HG03196 (cell line): ENCODE results near the gene MBD1.
"Not testable (repeated sequence)": the region's sequence is repeated elsewhere in the genome, so short reads cannot be mapped to it uniquely, and the experiment has no call there.

Experiments
- ATAC-seq: cut with Tn5 transposase; IDR thresholded peaks from one replicate; pipeline ENCODE4 v1.9.1; 2021; ENCODE audit not compliant: unreplicated experiment

MBD1 gene

GRCh38 chr18:50281295-50281971 lies at the start of gene MBD1:
TSS of gene MBD1 (minus strand) at chr18:50281523. CDS start at chr18:50279992, 1,531 bp downstream.
- peak; percentile 82 for ATAC-seq

GRCh38 chr18:50330176-50330575 lies 48.9 kb upstream of the MBD1 start:
- ATAC-seq = no peak

GRCh38 chr18:50327983-50328382 lies 46.7 kb upstream of the MBD1 start:
- ATAC-seq = no peak

GRCh38 chr18:50320719-50321118 lies 39.4 kb upstream of the MBD1 start:
- ATAC-seq = peak; percentile 76

- peak; percentile 68 for ATAC-seq
Measured at GRCh38 chr18:50315100-50315871, 34.0 kb upstream of the MBD1 start.

- ATAC-seq = no peak
Measured at GRCh38 chr18:50313873-50314460, 32.6 kb upstream of the MBD1 start.

GRCh38 chr18:50313031-50313607 lies 31.8 kb upstream of the MBD1 start:
- peak; percentile 30 for ATAC-seq

GRCh38 chr18:50312296-50313030 lies 31.1 kb upstream of the MBD1 start:
- peak; percentile 69 for ATAC-seq

GRCh38 chr18:50311650-50312049 lies 30.3 kb upstream of the MBD1 start:
- no peak for ATAC-seq

GRCh38 chr18:50310080-50310479 lies 28.8 kb upstream of the MBD1 start:
- ATAC-seq = no peak

- ATAC-seq = not testable (repeated sequence)
Measured at GRCh38 chr18:50308851-50309250, 27.5 kb upstream of the MBD1 start.

- peak; percentile 80 for ATAC-seq
Measured at GRCh38 chr18:50307738-50308470, 26.6 kb upstream of the MBD1 start.

GRCh38 chr18:50307400-50307737 lies 26.0 kb upstream of the MBD1 start:
- ATAC-seq = no peak

- no peak for ATAC-seq
Measured at GRCh38 chr18:50306944-50307343, 25.6 kb upstream of the MBD1 start.

- no peak for ATAC-seq
Measured at GRCh38 chr18:50301074-50301473, 19.8 kb upstream of the MBD1 start.

- ATAC-seq = no peak
Measured at GRCh38 chr18:50299626-50300388, 18.5 kb upstream of the MBD1 start.

GRCh38 chr18:50298443-50299284 lies 17.3 kb upstream of the MBD1 start:
- no peak for ATAC-seq

- peak; percentile 99 for ATAC-seq
Measured at GRCh38 chr18:50297621-50298442, 16.5 kb upstream of the MBD1 start.
